Fibroblast of lung (primary cell): ENCODE measurements around the gene NEXN. TPM values are rescaled to one million over a fixed set of nuclear protein-coding genes. Genes with fewer than 3 reads are reported as not detected.
A peak's percentile ranks its signal among the peaks of the same experiment; 100 is the strongest.

Experiments used
- DNase-seq, 2 donors: peaks; one replicate each; pipeline versions ENCODE4 v3.0.0 to v3.0.0-alpha.2; 2010; ENCODE audit warnings: low read depth in 2 of 2
- H2AFZ ChIP-seq: 2 replicates; pipeline ENCODE4 v1.5.1; 2012; ENCODE audit warnings: low read length, control low read depth, inconsistent platforms
- H3K27ac ChIP-seq: 2 replicates; pipeline ENCODE4 v1.5.1; 2011; ENCODE audit warnings: low read length, control low read depth; ENCODE audit not compliant: insufficient read depth
- H3K27me3 ChIP-seq: 2 replicates; pipeline ENCODE4 v1.5.1; 2011; ENCODE audit warnings: mild to moderate bottlenecking, low read length; ENCODE audit not compliant: control insufficient read depth, insufficient read depth
- H3K36me3 ChIP-seq: 2 replicates; pipeline ENCODE4 v1.5.1; 2011; ENCODE audit warnings: low read length; ENCODE audit not compliant: control insufficient read depth, insufficient read depth
- H3K4me1 ChIP-seq: 2 replicates; pipeline ENCODE4 v1.5.1; 2011; ENCODE audit warnings: low read length; ENCODE audit not compliant: control insufficient read depth, insufficient read depth; ENCODE audit errors: extremely low read depth
- H3K4me2 ChIP-seq: 2 replicates; pipeline ENCODE4 v1.5.1; 2011; ENCODE audit warnings: low read length, control low read depth; ENCODE audit not compliant: insufficient read depth; ENCODE audit errors: extremely low read depth
- H3K4me3 ChIP-seq, 4 experiments: fragments of 200-600 bp in 1 of 4; sonication (generic) in 1 of 4; replicated peaks in 1 of 4; 2 replicates each; pipeline ENCODE4 v1.5.1; 2011 to 2016; ENCODE audit warnings: low read length in 4 of 4, low read depth in 3 of 4, mild to moderate bottlenecking in 3 of 4, control low read depth in 2 of 4, inconsistent platforms in 1 of 4, mixed read lengths in 1 of 4; ENCODE audit not compliant: insufficient read depth in 1 of 4; ENCODE audit errors: control extremely low read depth in 1 of 4
- H3K79me2 ChIP-seq: 2 replicates; pipeline ENCODE4 v1.5.1; 2012; ENCODE audit warnings: mild to moderate bottlenecking, low read length, inconsistent platforms; ENCODE audit not compliant: control insufficient read depth, insufficient read depth
- H3K9ac ChIP-seq: 2 replicates; pipeline ENCODE4 v1.5.1; 2011; ENCODE audit warnings: mild to moderate bottlenecking, low read length, control low read depth; ENCODE audit not compliant: insufficient read depth
- H3K9me3 ChIP-seq: 2 replicates; pipeline ENCODE4 v1.5.1; 2012; ENCODE audit warnings: low read depth, low read length; ENCODE audit not compliant: control insufficient read depth, insufficient read depth
- H4K20me1 ChIP-seq: 2 replicates; pipeline ENCODE4 v1.5.1; 2011; ENCODE audit warnings: low read length; ENCODE audit not compliant: control insufficient read depth, insufficient read depth; ENCODE audit errors: extremely low read depth
- CTCF ChIP-seq, 2 donors: IDR thresholded peaks in 1 of 2; conservative IDR thresholded peaks in 1 of 2; 1 replicate in 1 of 2; 2 replicates in 1 of 2; pipeline ENCODE4 v1.5.1; 2011 to 2012; ENCODE audit warnings: low read length in 2 of 2, control low read depth in 1 of 2, inconsistent platforms in 1 of 2, low read depth in 1 of 2, mild to moderate bottlenecking in 1 of 2
- EZH2 ChIP-seq: IDR thresholded peaks from 2 replicates; pipeline ENCODE4 v1.5.1; 2012; ENCODE audit warnings: low read length, control low read depth, mild to moderate bottlenecking; ENCODE audit errors: missing control alignments
- polyA minus RNA-seq: library from RNA; depleted of rRNA, polyadenylated mRNA; stranded (reverse); fragments of >200 nt; gene quantifications from 2 replicates; pipeline ENCODE4 v1.2.3, GENCODE V29; 2011; ENCODE audit warnings: low replicate concordance
- polyA plus RNA-seq, 2 donors: library from polyadenylated mRNA; depleted of rRNA in 1 of 2; stranded (reverse) in 1 of 2; unstranded in 1 of 2; fragments of >200 nt; gene quantifications; 2 replicates each; pipeline ENCODE4 v1.2.1, GENCODE V29; 2011 to 2012; ENCODE audit warnings: missing spikeins in 1 of 2
- total RNA-seq: library from RNA; depleted of rRNA; stranded (reverse); fragments of >200 nt; gene quantifications from 2 replicates; pipeline ENCODE4 v1.2.1, GENCODE V29; 2014

The NEXN gene
- total RNA-seq (16.2 and 24.4 TPM in 2 replicates), polyA plus RNA-seq (36.3 and 49.0 TPM in 2 replicates), polyA minus RNA-seq (1.6 and 3.1 TPM in 2 replicates)
- polyA plus RNA-seq (2012) = 83.2 and 112 TPM in 2 replicates

- Histone ChIP-seq H3K9ac (peak within 1 kb of the TSS; percentile 96), H3K27me3 (no peaks in the 10 kb centered on the region), H3K4me1 (peaks cover 2% of the 10 kb centered on the region), H3K4me2 (peak within 1 kb of the TSS; percentile 91), H3K36me3 (peaks cover 2% of the 10 kb centered on the region), H3K79me2 (peaks cover 59% of the 10 kb centered on the region), H3K27ac (peak within 1 kb of the TSS; percentile 96), H3K4me3 (peak within 1 kb of the TSS; percentile 74 to 97 (median 89)), H2AFZ (peak within 1 kb of the TSS; percentile 66), H4K20me1 (no peaks in the 10 kb centered on the region), H3K9me3 (no peaks in the 10 kb centered on the region)
- DNase-seq = peak; percentile 89 to 95
- no peak for TF ChIP-seq EZH2
- TF ChIP-seq CTCF (conservative IDR thresholded peaks at IDR 0.05 in 1 of 2, IDR thresholded peaks at IDR 0.05 in 1 of 2; ENCODE audit: low read depth in 1 of 2, low read length in 2 of 2) = peak; percentile 6 to 39
These were observed at the start of gene NEXN for GRCh38 chr1:77888081-77888780. NEXN (plus strand) TSS chr1:77888624; CDS start chr1:77916107, 27,483 bp downstream.

- H3K27me3 ChIP-seq = no peaks in the 10 kb centered on the region
- H3K9me3 ChIP-seq = no peaks in the 10 kb centered on the region
- H3K27ac ChIP-seq = no peak overlapping the region
- DNase-seq = no peak
- no peak overlapping the region for H3K4me2 ChIP-seq
- H2AFZ ChIP-seq = no peak overlapping the region
- H4K20me1 ChIP-seq = no peaks in the 10 kb centered on the region
- TF ChIP-seq EZH2 (no peak), CTCF (conservative IDR thresholded peaks at IDR 0.05 in 1 of 2, IDR thresholded peaks at IDR 0.05 in 1 of 2; ENCODE audit: low read depth in 1 of 2, low read length in 2 of 2) (no peak)
- H3K36me3 ChIP-seq = no peaks in the 10 kb centered on the region
- H3K9ac ChIP-seq = no peak overlapping the region
- no peak overlapping the region for H3K4me3 ChIP-seq
- H3K79me2 ChIP-seq = no peaks in the 10 kb centered on the region
- no peaks in the 10 kb centered on the region for H3K4me1 ChIP-seq
These were observed 46.9 kb upstream of the NEXN start for GRCh38 chr1:77841574-77841973.

DNA sequence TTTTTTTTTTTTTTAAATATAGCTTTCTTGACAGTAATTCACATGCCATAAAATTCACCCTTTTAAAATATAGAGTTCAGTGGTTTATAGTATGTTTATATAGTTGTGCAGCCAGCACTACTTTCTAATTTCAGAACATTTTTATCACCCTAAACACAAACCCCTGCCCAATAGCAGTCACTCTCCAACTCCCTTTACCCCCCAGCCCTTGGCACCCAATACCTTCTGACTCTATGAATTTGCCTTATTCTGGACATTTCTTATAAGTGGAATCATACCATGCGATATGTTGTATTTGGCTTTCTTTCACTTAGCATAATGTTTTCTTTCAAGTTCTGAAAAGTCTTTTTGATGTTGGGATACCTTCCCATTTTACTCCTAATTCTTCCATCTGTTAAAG, 42.5 kb upstream of the NEXN start:
- TF ChIP-seq EZH2 (no peak), CTCF (conservative IDR thresholded peaks at IDR 0.05 in 1 of 2, IDR thresholded peaks at IDR 0.05 in 1 of 2; ENCODE audit: low read depth in 1 of 2, low read length in 2 of 2) (no peak)
- Histone ChIP-seq H3K36me3 (no peaks in the 10 kb centered on the region), H3K79me2 (no peaks in the 10 kb centered on the region), H3K4me1 (no peaks in the 10 kb centered on the region), H3K4me2 (no peak overlapping the region), H4K20me1 (no peaks in the 10 kb centered on the region), H3K27ac (no peak overlapping the region), H3K27me3 (no peaks in the 10 kb centered on the region), H3K4me3 (no peak overlapping the region), H3K9ac (no peak overlapping the region), H2AFZ (no peak overlapping the region), H3K9me3 (no peaks in the 10 kb centered on the region)
- no peak for DNase-seq
